Measurements from ENCODE around the gene YIPF3.
"Not testable (repeated sequence)": the region's sequence is repeated elsewhere in the genome, so short reads cannot be mapped to it uniquely, and the experiment has no call there.

Gene YIPF3

DNA sequence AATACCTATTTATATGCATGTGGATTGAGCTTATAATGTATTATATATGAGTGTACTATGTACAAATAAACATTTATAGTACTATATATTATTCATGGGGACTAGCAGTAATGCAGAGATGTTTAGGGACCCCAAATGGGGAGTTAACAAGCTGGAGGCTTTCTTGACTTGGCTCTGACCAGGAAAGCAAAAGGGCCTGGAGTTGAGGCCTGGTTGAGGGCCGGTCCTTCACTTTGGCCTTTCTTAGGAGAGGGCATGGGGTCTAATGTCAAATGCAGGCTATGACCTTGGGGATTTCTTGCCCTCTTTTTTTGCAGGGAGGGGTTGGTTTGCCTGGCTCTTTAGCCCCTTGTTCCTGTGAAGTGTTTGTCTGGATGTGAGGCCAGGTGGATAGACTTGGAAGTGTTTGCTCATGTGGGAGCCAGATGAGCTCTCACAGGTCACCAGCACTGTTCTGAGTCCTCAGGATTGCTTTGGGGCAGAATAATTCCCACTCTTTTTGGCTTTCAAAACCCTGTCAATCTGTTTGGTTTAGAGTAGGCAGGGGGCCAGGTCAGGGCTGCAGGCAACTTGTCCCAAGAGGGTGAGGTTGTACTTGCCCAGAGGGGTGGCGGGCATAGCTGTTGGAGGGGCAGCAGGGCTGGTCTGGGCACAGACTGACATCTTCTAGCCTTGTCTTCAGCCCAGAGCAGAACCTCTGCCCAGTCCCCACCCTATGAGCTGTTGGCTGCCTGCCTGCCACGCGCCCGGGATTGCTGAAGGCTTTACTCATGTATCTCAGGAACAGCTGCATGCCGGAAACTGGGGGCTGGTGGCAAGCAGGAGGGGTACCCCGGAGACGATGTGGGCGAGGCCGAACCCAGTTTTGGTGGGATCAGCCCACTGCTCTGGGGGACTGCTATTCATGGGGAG is 24.7 kb downstream of the YIPF3 start:
- no peak for DNase-seq

DNA sequence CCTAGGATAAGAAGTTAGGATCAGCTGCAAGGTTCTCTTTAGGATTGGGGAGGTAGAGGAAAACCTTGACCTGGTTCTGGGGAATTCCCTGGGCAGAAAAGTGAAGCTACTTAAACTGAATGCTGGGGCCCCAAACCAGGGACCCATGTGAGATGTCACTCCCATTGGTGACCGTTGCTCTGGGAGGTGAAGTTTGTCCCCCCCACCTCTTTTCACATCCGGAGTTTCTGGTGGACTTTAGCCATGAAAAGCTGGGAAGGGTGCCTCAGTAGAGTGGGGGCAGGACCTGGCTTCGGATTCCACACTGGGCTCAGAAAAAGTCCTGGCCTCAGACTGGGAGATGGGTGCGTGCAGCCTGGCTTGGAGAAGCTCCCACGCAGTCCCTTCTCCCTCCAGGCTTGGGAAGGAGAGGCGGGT is 26.2 kb downstream of the YIPF3 start:
- no peak for DNase-seq

DNA sequence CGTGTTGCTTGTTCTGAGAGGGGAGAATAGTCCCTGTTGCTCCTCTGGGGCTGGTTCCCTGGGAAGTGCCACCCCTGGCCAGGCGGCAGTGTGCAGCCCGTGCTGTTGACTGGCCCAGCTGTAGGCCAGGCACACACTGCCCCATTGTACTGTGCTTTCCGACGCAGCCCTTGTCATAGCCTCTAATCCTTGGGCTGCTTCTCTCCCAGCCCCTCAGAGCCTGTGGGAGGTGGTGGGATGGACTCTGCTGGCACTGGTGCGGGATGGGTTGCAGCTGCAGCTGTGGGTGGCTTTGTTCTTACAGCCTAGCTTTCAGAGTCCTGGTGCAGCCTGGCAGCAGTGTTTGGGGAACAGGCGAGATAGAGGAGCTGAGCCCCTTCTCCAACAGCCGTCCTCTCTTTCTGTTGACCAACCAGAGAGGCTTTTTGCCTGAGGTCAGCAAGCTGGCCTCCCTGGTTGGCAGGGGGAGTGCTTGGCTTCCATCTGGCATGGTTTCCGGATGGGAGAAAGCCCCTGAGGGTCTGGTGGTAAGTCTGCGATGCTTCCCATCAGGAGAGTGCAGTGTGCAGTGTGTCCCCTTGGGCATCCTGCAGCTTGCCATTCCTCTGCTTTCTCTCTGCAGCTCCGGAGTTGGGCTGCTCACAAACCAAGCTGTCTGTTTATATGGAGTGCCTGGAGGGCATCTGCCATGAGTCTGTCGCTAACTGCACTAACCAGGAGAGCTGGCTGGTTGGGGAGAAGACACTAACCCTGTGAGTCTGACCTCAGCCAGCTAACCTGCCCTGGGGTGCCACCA is 27.3 kb downstream of the YIPF3 start:
- no peak for DNase-seq

DNA sequence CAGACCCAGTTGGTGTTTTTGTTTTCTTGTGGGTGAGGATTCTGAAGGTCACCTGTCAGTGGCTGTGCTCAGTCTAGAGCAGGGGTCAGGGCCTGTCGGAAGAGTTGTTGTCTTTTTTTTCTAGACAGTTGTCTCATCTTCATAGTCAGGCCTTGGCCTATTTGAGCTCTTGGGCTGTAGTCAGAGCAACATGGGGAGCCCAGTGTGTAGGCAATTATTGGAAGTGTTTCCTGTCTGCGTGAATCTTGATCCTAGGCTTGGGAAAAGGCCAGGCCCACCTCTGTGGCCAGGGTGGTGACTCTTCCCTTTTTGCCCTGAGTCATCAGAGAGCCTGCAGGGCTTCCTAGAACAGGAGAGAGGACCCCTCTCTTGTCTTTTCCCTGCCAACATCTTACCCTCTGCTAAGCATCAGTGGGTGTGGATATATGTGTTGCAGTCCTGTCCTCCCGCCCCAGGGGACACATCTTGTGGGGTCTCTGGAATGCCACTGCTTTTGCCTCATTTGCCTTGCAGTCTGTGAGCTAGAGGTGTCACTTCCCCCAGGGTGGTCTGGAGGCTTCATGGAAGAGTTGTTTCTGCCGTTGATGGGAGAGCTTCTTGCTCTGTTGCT is 28.0 kb downstream of the YIPF3 start:
- no peak for DNase-seq

DNA sequence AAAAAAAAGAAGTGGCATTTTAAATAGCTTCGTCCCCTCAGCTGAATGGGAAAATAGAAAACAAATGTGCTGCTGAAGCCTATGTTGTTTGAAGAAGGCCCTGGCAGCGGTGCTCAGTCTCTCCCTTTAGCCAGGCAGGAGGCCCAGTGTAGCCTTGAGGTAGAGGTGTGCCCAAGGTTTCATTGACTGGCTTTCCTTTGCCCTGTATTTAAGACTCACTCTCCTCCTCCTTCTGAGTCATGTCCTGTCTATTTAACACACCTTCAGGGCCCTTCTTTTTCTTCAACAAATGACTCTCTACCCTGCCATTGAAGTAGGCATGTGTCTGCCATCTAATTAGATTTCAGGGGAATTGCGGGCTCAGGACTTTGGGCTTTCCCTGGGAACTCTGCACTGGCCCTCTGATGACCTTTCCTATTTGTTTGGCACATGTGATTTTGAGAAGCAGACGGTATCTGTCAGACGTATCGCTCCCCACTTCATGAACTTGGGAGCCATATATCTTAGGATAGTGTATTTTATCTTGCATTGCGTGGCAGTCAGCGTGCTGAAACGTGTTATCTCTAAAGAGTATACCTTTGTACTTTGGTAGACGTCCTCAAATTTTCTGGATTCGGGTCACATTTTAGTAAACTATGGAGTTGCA is 35.0 kb downstream of the YIPF3 start:
- no peak for DNase-seq

DNA sequence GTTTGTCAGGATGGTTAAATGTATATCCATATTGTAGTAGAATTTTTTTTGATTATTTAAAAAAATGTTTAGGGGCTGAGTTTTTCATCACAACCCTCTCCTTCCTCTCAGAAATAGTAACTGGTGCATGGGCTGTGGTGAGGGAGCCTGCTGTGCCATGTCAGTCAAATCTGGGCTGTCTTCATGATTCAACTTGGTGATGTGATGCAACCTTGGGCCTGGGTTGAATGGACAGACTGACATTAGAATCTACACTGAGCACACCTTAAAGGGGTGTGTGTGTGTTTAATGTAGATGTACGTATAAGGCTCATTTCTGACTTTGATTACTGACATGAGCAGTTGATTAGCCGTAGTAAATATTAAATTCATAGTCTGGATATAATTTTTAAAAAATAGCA is 35.7 kb downstream of the YIPF3 start:
- DNase-seq, result no peak

DNA sequence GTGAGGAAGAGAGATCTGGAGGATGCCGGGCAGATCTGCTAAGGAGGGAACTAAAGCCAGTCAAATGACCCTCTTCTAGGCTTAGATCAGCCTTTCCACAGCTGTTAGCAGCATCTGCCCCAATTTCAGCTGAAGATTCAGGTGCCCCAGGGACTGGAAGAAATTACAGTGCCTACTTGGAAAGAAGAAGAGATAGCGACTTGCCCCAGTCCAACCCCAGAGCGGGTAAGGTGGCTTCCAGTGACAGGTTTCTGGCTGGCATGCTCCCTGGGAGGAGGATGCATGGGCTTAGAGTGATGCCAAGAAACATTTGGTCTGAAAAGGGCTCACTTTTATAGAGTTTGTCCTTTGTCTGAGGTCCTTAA is 38.7 kb downstream of the YIPF3 start:
- DNase-seq, result peak; percentile 21

DNA sequence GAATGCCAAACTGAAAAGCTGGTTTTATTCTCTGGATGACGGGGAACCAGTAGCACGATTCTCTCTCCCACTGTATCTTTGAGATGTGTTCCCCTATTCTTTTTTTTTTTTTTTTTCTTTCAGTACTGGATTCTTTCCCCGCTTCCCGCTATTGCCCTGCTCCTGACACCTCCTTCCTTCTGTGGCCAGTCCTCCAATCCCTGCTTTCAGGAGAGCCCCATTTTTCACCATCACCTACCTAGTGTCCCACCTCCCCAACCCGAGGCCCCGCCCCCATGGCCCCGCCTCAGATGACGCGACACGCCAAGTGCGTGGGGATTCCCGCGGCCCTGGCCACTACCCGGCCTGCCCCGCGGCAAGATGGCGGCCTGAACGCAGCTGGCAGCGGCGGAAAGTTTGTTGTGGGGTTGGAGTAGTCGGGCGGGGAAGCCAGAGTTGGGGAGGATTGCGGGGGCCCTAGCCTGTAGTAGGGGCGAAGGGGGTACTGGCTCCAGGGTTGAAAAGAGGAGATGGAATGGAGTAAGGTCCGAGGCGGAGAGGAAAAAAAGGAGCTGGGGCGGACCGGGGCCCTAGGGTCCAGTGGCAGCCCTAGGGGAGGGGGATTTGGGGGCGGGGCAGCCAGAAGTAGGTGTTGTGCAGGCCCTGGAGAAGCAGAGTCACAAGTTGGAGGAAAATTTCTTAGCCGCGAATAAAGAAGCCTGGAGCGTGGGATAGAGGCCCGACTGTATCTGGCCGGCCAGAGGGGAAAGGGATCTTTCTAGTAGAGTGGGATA is 39.3 kb downstream of the YIPF3 start, which contains the start of gene TJAP1:
Gene TJAP1 (plus strand): TSS at position 336 of the 773 bp plus-strand sequence. CDS start 21,432 bp downstream, outside the sequence.
- peak; percentile 96 for DNase-seq

DNA sequence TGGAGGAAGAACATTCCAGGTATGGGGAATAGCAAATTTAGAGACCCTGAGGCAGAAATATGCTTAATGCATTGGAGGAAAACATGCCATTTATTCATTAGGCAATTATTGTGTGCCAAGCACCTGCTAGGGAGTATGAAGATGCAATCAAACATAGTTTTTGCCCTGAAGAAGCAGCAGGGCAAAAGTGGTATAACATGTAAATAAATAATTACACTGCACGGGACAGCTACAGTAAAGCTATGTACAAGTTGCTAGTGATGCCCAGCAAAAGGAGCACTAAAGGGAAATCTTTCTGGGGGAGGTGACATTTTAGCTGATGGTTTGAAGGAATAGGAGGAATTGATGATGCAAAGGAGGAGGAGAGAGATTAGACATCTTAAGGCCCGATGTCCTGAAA is 40.0 kb downstream of the YIPF3 start:
- DNase-seq, result peak; percentile 30

DNA sequence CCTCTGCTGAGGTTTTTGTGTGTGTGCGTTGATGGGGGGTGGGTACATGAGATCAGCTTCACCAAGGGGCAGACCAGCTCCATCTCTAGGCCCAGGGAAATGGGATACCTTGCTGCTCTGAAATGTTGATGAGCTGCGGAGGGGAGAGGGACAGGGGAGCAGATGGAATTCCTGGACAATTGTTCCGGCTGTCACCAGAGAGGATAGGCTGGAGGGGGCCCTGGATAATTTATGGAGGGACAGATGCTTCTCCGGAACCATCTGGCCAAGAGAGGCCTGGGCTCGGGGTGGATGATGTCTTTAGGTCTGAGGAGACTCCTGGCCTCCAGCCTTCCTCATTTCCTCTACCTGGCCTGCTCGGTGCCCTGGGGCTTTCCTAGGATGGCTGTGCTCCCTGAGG is 41.2 kb downstream of the YIPF3 start:
- DNase-seq, result no peak

DNA sequence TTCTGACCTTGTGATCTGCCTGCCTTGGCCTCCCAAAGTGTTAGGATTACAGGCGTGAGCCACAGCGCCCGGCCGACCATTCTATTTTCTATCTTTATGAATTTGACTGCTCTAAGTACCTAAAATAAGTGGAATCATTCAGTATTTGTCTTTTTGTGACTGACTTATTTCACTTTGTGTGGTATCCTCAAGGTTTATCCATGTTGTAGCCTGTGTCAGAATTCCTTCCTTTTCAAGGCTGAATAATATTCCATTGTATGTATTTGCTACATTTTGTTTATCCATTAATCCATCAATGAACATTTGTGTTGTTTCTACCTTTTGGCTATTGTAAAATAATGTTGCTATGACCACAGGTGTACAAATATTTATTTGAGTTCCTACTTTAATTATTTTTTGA is 44.2 kb downstream of the YIPF3 start:
- no peak for DNase-seq

DNA sequence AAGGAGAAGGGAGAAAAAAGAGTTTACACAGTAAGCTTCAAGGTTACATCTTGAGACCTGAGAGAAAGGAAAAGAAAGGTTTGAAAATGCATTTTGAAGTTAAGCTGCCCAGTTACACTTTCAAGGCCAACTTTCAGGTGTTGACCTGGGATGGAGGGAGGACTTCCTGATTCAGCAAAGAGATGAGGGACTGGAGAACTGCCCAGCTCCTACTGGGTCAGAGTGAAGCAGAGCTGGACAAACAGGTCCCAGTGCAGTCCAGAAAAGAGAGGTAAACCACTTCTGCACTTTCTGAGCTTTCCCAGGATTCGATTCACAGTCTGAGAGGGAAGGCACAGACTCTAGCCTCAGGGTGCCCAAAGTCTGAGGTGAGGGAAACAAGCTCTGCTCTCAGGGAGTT is 45.3 kb downstream of the YIPF3 start:
- no peak for DNase-seq

DNA sequence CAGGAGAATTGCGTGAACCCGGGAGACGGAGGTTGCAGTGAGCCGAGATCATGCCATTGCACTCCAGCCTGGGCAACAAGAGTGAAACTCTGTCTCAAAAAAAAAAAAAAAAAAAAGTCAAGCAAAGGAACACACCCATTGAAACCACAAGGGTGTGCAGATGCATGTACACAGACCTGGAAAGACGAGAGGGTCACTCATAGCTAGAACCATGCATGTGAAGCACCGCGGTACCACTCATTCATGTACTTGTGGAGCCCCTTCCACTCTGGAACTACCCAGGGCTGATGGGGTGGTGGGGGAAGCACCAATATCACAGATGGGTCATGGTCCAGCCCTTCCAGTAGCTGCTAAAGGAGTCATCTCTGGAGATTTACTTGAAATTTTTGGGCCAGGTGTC is 46.8 kb downstream of the YIPF3 start:
- no peak for DNase-seq

DNA sequence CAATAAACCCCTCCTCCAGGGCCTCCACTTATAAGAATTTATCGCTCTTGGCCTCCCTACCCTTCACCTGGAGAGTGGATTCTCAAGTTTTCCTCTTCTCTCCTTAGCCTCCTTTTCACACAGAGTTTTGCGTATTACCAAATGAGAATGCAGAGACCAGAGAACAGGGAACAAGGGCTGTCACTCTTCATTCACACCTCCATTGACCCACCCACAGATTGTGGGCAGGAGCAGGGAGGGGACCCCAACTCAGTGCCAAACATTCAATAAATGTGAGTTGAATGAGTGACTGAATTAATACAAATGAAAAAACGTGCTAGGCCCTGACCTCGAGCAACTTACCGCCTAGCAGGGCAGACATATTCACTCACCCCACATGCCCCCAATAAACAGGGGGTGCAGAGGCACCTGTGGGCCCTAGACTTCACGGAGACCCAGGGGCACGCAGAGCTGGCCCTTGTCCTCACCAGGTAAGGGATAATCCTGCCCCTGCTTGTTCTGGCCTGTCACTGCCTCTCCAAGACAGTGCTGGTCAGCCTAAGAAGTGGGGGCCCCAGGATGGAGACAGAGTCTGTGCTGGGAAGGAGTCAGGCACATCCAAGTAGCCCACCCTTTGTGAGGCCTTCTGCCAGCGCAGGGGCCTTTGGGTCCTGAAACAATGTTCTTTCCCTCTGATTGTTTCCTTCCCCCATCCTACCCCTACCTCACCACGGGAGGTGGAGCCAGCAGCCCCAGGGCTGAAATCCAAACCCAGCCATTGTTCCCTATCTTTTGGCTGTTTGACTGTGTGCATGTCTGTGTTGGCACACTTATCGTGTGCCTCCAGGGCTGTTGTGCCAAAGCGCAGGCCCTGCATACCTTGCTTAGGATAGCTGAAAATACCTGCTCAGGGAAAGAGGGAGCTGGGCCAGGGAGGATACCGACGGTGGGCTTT is 47.7 kb downstream of the YIPF3 start:
- DNase-seq, result no peak

DNA sequence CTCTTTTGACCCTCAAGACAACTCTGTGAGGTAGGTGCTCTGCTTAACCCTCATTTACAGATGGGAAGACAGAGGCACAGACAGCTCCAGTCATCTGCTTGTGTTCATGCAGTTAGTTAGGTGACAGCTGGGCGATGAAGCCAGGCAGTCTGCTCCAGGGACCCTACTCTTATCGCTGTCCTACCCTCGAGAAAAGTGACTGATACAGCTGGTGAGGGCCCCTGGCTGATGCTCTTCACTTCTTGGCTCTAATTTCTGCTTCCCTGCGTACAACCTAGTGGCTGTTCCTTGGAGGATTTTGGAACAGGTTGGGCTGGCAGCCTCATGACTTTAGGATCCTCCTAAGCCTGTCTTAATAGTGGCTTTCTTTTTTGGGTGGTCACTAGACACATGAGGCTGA is 48.5 kb downstream of the YIPF3 start:
- DNase-seq, result no peak

DNA sequence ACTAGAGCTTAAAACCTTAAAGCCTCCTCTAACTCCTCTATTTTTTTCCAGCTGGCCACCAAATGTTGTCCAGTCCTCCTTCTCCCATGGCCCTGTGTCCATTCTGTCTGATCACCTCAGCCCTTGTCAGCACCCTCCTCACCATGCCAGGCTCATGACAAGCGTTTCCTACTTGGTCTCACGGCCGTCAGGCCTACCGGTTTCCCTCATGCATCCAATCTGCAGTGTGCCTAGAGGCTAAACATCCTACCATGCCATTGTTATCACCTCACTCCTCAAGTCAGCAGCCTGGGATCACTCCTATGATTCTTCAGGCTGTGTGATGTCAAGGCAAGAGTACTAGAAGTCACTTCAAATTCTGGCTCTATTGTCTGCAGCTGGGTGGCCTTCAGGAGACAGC is 49.0 kb downstream of the YIPF3 start:
- no peak for DNase-seq

DNA sequence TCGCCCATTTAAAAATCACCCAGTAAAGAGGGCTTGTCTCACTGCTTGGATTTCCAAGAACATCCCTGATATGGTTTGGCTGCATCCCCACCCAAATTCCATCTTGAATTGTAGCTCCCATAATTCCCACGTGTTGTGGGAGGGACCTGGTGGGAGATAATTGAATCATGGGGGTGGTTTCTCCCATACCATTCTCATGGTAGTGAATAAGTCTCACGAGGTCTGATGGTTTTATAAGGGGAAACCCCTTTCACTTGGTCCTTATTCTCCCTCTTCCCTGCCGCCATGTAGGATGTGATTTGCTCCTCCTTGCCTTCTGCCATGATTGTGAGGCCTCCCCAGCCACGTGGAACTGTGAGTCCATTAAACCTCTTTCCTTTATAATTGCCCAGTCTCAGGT is 49.5 kb downstream of the YIPF3 start:
- not testable (repeated sequence) for DNase-seq

DNA sequence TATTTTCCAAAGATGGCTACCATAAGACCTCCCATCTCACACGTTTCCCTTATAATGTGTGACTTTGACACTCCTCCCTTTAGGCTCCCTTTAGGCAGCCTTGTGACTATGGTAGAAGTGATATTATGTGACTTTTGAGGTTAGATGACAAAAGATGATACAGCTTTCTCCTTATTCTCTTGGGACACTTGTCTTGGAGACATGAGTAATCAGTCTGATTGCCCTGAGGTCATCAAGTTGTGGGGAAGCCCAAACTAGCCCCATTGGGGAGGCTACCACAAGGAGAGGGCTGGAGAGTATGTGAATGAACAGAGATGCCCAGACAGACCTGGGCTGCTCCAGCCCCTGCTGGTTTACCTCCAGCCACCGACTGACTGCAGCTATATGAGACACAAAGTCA is 50.8 kb downstream of the YIPF3 start:
- DNase-seq, result no peak

DNA sequence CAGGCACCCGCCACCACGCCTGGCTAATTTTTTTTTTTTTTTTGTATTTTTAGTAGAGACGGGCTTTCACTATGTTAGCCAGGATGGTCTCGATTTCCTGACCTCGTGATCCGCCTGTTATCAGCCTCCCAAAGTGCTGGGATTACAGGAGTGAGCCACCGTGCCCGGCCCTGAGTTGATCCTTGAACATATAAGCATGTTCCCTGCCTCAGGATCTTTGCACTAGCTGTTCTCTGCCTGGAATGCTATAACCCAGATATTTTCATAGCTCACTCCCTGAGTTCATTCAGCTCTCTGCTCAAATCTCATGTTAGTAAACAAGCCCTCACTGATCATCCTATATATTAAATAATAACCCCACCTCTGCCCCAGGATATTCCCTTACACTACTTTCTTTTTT is 52.4 kb downstream of the YIPF3 start:
- no peak for DNase-seq

DNA sequence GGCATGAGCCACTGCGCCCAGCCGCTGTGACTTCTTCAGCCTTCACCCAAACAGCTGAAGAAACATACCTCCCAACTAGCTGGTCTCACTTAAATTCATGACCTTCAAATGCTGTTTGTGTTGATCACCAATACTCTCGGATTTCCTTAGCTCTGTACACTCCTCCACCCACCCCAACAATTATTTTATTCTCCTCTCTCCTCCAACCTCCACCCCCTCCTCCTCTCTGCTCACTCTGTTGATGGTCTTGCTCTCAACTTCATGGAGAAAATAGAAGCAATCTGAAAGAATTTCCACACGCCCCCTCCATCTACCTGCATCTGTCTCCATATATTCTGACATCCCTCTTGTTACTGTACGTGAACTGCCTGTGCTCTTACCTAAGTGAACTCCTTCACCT is 54.8 kb downstream of the YIPF3 start:
- DNase-seq, result no peak

Data from CD4-positive, alpha-beta T cell treated with Interleukin-17A for 1 hour (primary cell).